Gastroesophageal sphincter (tissue), 4 donors: Measurements from ENCODE around the gene BBS7. TPM values are rescaled to one million over a fixed set of nuclear protein-coding genes. Genes with fewer than 3 reads are reported as not detected.

Experiments used
- ATAC-seq: fragments of 150-250 bp; one replicate; pipeline ENCODE4 v1.9.1; 2016; ENCODE audit warnings: mild to moderate bottlenecking, moderate library complexity
- H3K27ac ChIP-seq, 4 donors: fragments of 200-600 bp; sonication (generic) in 3 of 4; 1 replicate in 3 of 4; 2 replicates in 1 of 4; pipeline ENCODE4 v1.5.1; 2016 to 2019
- H3K27me3 ChIP-seq: fragments of 200-600 bp; sonication (generic); one replicate; pipeline ENCODE4 v1.5.1; 2019
- H3K36me3 ChIP-seq, 2 donors: fragments of 200-600 bp; sonication (generic); one replicate each; pipeline ENCODE4 v1.5.1; 2019; ENCODE audit warnings: control low read depth in 1 of 2
- H3K4me1 ChIP-seq, 3 donors: fragments of 200-600 bp; sonication (generic); 1 replicate in 2 of 3; 2 replicates in 1 of 3; pipeline ENCODE4 v1.5.1; 2016 to 2019; ENCODE audit warnings: control low read depth in 2 of 3
- H3K4me3 ChIP-seq, 2 donors: fragments of 200-600 bp; sonication (generic); one replicate each; pipeline ENCODE4 v1.5.1; 2019; ENCODE audit warnings: mild to moderate bottlenecking in 1 of 2, moderate library complexity in 1 of 2
- H3K9me3 ChIP-seq, 3 donors: fragments of 200-600 bp; sonication (generic); one replicate each; pipeline ENCODE4 v1.5.1; 2017 to 2019; ENCODE audit warnings: control low read depth in 2 of 3
- EP300 ChIP-seq: sonication (generic); formaldehyde crosslinking; IDR thresholded peaks from one replicate; pipeline ENCODE4 v1.6.1; 2017; ENCODE audit warnings: antibody characterized with exemption, mild to moderate bottlenecking
- POLR2A ChIP-seq, 2 donors: fragments of 450-650 bp; IDR thresholded peaks; one replicate each; pipeline ENCODE4 v1.6.1; 2017; ENCODE audit warnings: antibody characterized with exemption in 2 of 2, mild to moderate bottlenecking in 2 of 2, moderate library complexity in 1 of 2
- POLR2AphosphoS5 ChIP-seq: sonication (generic); formaldehyde crosslinking; IDR thresholded peaks from one replicate; pipeline ENCODE4 v1.6.1; 2017; ENCODE audit warnings: antibody characterized with exemption
- WGBS, 2 donors: methylation state at CpG; one replicate each; pipeline ENCODE4 v1.1.5; 2018; ENCODE audit warnings: low coverage in 1 of 2; 5-methylcytosine and 5-hydroxymethylcytosine counted together
- total RNA-seq, 4 donors: library from RNA; depleted of rRNA; stranded (reverse); fragments of >200 nt; gene quantifications; one replicate each; pipeline ENCODE4 v1.1.0, GENCODE V29; 2016
- TF ChIP-seq, protein P1 (sequence below), 4 experiments: fragments of 200-600 bp in 2 of 4; fragments of 450-650 bp in 2 of 4; sonication (generic) in 1 of 4; IDR thresholded peaks; one replicate each; pipeline ENCODE4 v1.5.1; 2017 to 2019; ENCODE audit warnings: antibody characterized with exemption in 4 of 4, mild to moderate bottlenecking in 2 of 4, moderate library complexity in 2 of 4

The BBS7 gene
- total RNA-seq, 4 donors from 2014 or later = 13.3 to 23.1 (median 20.4) TPM

DNA sequence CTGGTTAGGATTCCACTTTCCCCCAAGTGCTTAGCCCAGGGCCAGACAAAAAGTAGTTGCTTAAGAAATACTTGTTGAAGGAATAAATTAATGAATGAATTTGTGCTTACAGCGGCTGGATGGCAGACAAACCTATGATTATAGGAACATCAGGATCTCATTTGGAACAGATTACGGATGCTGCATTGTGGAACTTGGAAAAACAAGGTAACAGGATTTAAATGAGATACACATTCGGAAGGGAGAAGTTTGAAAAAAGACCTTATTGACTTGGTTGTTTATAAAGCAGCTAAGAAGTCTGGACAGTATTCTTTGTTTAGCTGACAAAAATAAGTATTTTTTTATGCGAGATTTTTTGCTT is 68.6 kb downstream of the BBS7 start:
- peaks cover 0 to 43% of the 10 kb centered on the region in 2 donors for H3K36me3 ChIP-seq
- H3K4me3 ChIP-seq = peak overlapping the region; percentile 84 to 99
- H3K4me1 ChIP-seq = peaks cover 0 to 34% (median 6%) of the 10 kb centered on the region in 3 donors
- ATAC-seq = no peak
- H3K27me3 ChIP-seq = no peaks in the 10 kb centered on the region
- no peaks in the 10 kb centered on the region for H3K9me3 ChIP-seq
- H3K27ac ChIP-seq = peak overlapping the region; percentile 86 to 97 (median 90)
- no peak for TF ChIP-seq EP300
- TF ChIP-seq, protein P1, sequence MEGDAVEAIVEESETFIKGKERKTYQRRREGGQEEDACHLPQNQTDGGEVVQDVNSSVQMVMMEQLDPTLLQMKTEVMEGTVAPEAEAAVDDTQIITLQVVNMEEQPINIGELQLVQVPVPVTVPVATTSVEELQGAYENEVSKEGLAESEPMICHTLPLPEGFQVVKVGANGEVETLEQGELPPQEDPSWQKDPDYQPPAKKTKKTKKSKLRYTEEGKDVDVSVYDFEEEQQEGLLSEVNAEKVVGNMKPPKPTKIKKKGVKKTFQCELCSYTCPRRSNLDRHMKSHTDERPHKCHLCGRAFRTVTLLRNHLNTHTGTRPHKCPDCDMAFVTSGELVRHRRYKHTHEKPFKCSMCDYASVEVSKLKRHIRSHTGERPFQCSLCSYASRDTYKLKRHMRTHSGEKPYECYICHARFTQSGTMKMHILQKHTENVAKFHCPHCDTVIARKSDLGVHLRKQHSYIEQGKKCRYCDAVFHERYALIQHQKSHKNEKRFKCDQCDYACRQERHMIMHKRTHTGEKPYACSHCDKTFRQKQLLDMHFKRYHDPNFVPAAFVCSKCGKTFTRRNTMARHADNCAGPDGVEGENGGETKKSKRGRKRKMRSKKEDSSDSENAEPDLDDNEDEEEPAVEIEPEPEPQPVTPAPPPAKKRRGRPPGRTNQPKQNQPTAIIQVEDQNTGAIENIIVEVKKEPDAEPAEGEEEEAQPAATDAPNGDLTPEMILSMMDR (IDR thresholded peaks at IDR 0.05) = no peak
- no peak for TF ChIP-seq POLR2AphosphoS5
- no peak for TF ChIP-seq POLR2A (IDR thresholded peaks at IDR 0.05)
- 15 to 22% methylated on average over 4 of the region's 4 CpGs for WGBS, 2 donors

DNA sequence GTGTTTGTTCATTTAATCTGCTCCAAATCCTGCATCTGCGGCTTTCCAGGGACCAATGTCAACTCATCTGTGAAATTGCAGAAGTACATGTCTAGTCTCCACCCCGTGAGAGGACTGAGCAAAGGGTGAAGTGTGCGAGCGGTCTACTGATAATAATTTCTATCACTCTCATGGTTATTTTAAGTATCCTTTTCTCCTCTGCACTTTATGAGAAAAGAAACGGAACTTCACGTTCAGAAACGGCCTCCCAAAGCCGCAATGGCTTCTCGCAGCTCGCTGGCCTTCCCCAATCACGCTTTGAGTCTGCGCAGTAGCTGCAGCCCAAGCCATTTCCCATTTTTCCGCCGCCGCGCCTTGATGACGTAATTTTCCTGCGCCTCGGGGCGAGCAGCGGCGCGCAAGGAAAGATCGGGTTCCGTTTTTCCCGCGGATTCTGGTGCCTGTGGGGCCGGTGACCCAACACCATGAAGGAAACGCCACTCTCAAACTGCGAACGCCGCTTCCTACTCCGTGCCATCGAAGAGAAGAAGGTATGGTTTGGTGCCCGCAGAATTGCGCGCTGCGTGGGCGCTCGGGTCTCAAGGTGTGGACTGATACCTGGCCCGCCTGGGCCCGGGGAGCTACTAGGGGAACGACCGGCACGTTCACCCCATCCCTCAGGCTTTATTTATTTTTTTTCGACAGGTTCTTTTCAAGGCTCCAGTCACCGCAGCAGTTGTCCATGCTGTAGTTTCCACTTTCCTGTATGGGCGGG is 69.1 kb downstream of the BBS7 start, which contains the start of gene EXOSC9:
EXOSC9 (plus strand) TSS at position 363 of the 754 bp plus-strand sequence; CDS start at position 465, 102 bp downstream.
- Histone ChIP-seq H3K27ac (peak within 1 kb of the TSS; percentile 86 to 97 (median 90)), H3K4me3 (peak within 1 kb of the TSS; percentile 84 to 99), H3K4me1 (peaks cover 0 to 34% (median 6%) of the 10 kb centered on the region in 3 donors), H3K27me3 (no peaks in the 10 kb centered on the region), H3K9me3 (no peaks in the 10 kb centered on the region), H3K36me3 (peaks cover 0 to 37% of the 10 kb centered on the region in 2 donors)
- TF ChIP-seq POLR2A (IDR thresholded peaks at IDR 0.05) = peak; percentile 58 to 78
- TF ChIP-seq, protein P1 (IDR thresholded peaks at IDR 0.05) = peak in 2 of 4 experiments; percentile 8 to 11
- TF ChIP-seq POLR2AphosphoS5 = peak; percentile 97
- no peak for TF ChIP-seq EP300
- ATAC-seq = peak; percentile 95
- 0% methylated on average over 11 to 31 of the region's 48 CpGs for WGBS, 2 donors

DNA sequence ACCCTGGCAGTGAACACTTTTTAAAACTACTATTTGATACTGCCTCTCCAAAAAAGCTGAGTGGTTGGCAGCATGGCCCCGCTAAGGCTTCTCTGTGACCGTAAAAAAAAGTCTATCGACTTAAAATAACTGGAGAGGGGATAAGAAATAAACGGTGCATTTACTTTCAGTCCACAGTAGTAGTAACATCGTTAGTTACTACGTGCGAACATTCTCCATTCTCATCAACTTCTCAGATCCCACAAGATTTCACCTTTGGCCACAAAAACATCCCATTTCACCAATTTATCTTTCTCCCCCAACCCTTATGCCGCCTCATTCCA is 69.7 kb downstream of the BBS7 start:
- ATAC-seq = peak; percentile 35

DNA sequence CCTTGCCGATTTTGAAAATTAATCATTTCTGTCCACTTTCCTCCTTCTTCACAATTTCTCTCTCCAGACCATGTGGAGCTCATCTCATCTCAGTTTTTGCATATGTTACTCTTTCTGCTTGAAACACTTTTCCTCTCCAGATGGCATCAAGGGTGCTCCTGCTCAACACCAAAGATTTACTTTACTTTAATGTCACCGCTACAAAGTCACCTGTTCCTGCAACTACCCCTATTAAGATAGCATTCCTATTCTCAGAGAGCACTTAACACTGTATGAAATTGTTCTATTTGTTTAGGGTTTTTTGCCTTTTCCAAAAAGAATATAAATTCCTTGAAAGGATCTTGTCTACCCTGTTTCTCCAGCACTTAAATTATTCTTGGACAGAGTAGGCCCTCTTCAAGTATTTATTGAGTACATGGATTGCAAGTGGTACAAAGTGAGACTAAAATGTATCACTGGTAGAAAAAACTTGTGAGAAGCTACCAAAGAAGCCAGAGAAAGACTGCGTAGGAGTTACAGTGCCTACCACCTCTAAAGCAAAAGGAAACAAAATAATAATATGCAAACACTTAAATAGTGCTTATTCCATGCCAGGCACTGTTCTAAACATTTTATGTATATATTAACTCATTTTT is 70.3 kb downstream of the BBS7 start:
- H3K9me3 ChIP-seq = no peaks in the 10 kb centered on the region
- H3K27ac ChIP-seq = peak overlapping the region; percentile 86 to 97 (median 90)
- 68% methylated on average over 3 of the region's 3 CpGs for WGBS, 2 donors
- peaks cover 0 to 34% (median 6%) of the 10 kb centered on the region in 3 donors for H3K4me1 ChIP-seq
- H3K27me3 ChIP-seq = no peaks in the 10 kb centered on the region
- no peak for ATAC-seq
- TF ChIP-seq POLR2AphosphoS5 = no peak
- TF ChIP-seq, protein P1 (IDR thresholded peaks at IDR 0.05) = no peak
- TF ChIP-seq POLR2A (IDR thresholded peaks at IDR 0.05) = no peak
- TF ChIP-seq EP300 = no peak
- H3K4me3 ChIP-seq = no peak overlapping the region
- H3K36me3 ChIP-seq = peaks cover 0 to 26% of the 10 kb centered on the region in 2 donors

More for the DNA sequence above, 69.7 kb downstream of the BBS7 start:
- H3K4me1 ChIP-seq = peaks cover 0 to 34% (median 6%) of the 10 kb centered on the region in 3 donors
- TF ChIP-seq POLR2AphosphoS5 (no peak), EP300 (no peak), POLR2A (IDR thresholded peaks at IDR 0.05) (no peak)
- TF ChIP-seq, protein P1 (IDR thresholded peaks at IDR 0.05) = no peak
- no peaks in the 10 kb centered on the region for H3K9me3 ChIP-seq
- H3K36me3 ChIP-seq = peaks cover 0 to 32% of the 10 kb centered on the region in 2 donors
- peak overlapping the region; percentile 84 to 99 for H3K4me3 ChIP-seq
- 29 to 47% methylated on average over 8 of the region's 8 CpGs for WGBS, 2 donors
- H3K27ac ChIP-seq = peak overlapping the region; percentile 86 to 97 (median 90)
- no peaks in the 10 kb centered on the region for H3K27me3 ChIP-seq
